GM21447 (cell line): Measurements from ENCODE around the gene ANKS1B.

Experiments
- ATAC-seq: cut with Tn5 transposase; IDR thresholded peaks from one replicate; pipeline ENCODE4 v1.9.1; 2021; ENCODE audit not compliant: unreplicated experiment

Gene ANKS1B

GRCh38 chr12:99960311-99960710, 24.4 kb downstream of the ANKS1B start:
- ATAC-seq, result no peak

DNA sequence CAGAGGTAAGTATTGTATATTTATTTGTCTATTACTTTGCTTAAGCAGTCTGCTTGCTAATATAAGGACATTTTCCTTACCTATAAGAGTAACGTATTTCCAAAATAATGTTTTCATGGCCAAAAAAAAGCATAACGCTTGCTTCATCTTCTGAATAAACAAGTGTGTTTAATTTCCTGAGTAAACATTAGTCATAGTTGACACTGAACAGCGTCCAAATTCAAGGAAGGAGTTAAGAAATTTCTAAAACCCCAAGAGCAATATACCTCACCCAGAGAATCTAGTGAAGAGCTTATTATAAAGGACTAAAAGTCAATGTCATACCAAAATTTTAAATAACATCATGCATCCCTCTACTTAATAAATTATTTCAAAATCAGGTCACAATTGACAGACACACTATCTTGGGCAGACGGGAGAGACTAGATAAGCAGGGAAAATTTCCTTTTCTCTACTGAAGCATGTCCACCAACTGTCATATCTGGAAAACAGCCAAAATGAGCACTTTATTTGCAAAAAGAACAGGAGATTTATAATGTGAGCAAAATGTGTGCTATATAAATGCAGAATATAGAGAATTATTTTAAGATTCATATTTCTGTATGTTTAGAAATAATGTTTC, 25.1 kb downstream of the ANKS1B start:
- no peak for ATAC-seq

DNA sequence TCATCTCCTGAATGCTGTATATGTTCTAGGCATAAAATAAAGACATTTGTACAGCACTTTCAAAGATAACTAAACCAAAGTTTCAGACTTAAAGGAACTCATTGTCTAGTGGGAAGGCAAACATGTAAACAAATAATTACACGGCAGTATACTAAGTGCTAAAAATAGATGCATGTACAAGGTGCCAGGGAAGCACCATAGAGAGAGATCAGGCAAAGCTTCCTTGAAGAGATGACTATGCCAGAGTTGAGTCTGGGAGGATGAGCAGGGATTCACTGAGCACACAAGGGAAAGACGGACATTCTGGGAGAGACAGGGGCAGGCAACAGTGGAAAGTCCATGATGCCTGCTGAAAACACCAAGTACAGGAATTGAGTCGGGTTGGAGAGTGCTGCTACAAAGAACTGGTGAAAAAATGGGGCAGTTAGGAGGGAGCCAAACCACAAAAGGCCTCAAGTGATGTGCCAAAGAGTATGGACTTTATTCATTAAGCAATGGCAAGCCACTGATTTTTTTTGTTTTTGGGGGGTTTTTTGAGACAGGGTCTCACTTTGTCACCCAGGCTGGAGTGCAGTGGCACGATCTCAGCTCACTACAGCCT, 26.8 kb downstream of the ANKS1B start:
- no peak for ATAC-seq

- ATAC-seq, result no peak
These were observed 30.0 kb downstream of the ANKS1B start for GRCh38 chr12:99954724-99955123.

GRCh38 chr12:99948370-99948769, 36.4 kb downstream of the ANKS1B start:
- ATAC-seq, result no peak

DNA sequence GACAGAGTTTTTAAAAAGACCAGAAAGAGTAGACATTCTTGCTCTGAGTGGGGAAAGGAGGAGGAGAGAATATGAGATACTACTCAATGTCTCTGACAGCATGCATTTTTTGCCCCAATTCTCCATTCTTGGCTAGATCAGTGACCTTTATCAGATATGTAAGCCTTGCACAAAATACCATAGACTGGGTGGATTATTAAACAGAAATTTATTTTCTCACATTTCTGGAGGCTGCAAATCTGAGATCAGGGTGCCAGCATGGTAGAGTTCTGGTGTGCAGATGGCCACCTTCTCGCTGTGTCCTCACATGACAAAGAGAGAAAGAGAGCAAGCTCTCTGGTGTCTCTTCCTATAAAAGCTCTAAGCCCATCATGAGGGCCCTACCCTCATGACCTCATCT, 38.6 kb downstream of the ANKS1B start:
- ATAC-seq, result no peak

DNA sequence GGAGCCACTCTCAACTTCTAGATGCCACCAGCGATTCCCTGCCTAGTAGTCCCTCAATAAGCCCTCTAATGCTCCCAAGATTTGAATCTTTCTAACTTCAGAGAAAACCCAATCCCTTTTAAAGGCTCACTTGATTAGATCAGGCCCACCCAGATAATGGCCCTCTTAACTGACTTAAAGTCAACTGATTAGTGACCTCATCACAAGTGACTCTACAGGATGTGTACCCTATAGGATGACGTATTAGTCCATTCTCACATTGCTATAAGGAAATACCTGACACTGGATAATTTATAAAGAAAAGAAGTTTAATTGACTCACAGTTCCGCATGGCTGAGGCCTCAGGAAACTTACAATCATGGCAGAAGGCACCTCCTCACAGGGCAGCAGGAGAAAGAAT, 49.1 kb downstream of the ANKS1B start:
- no peak for ATAC-seq

GRCh38 chr12:99926511-99927169, 58.1 kb downstream of the ANKS1B start:
- no peak for ATAC-seq

GRCh38 chr12:99920353-99920960, 64.3 kb downstream of the ANKS1B start:
- ATAC-seq, result no peak

DNA sequence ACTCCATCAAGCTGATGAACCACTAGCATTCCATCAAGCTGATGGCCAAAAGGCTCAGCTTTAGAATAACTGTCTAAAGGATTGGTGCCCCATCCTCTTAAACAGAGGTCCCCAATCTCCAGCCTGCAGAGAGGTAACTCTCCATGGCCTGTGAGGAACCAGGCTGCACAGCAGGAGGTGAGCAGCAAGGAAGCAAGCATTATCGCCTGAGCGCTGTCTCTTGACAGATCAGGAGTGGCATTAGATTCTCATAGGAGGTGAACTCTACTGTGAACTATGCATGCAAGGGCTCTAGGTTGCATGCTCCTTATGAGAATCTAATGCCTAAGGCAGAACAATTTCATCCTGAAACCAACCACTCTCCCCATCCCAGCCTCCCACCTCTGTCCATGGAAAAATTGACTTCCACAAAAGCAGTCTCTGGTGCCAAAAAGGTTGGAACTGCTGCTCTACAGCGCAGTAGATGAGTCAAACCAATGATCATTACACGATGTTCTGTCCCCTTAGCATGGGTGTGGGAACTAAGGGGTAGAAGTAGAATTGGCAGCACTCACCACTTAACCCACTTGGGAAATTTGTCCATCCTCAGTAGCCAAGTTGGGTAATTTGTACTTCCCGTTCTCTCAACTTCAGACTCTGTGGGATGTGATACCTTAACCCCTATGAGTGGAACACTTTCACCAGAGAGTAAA, 66.9 kb downstream of the ANKS1B start:
- no peak for ATAC-seq

DNA sequence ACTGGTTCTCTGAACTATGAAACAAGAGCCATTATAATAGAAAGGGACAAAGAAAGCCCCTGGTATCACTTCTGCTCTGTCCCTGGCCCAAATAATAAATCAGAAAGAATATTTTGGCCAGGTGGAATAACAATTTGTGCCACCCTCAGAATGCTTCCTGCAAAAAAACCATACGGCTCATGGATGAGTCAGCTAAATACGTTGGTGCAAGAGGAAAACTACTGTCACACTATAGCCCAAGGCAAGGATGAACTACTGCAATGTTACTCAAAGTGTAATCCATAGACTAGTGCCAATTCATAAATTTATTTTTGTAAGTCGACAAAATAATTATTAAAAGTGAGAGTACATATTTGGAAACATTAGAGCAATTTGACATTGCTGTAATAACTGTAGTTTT, 68.2 kb downstream of the ANKS1B start:
- no peak for ATAC-seq

GRCh38 chr12:99915251-99916082, 69.3 kb downstream of the ANKS1B start:
- ATAC-seq, result no peak

- ATAC-seq, result no peak
These were observed 70.5 kb downstream of the ANKS1B start for GRCh38 chr12:99914206-99914605.

GRCh38 chr12:99911967-99912366, 72.8 kb downstream of the ANKS1B start:
- peak; percentile 92 for ATAC-seq

GRCh38 chr12:99911081-99911480, 73.7 kb downstream of the ANKS1B start:
- no peak for ATAC-seq

DNA sequence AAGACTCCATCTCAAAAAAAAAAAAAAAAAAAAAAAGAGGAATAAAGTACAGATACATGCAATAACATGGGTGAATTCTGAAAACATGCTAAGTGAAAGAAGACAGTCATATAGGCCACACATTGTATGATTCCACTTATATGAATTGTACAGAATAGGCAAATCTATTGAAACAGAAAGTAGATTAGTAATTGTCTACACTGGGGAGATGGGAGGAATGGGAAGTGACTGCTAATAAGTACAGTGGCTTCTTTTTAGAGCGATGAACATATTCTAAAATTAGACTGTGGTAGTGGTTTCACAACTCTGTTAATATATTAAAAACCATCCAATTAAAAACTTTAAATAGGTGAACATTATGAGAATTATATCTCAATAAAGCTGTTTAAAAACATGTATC, 74.4 kb downstream of the ANKS1B start:
- no peak for ATAC-seq

- ATAC-seq, result no peak
These were observed 77.8 kb downstream of the ANKS1B start for GRCh38 chr12:99906786-99907579.

DNA sequence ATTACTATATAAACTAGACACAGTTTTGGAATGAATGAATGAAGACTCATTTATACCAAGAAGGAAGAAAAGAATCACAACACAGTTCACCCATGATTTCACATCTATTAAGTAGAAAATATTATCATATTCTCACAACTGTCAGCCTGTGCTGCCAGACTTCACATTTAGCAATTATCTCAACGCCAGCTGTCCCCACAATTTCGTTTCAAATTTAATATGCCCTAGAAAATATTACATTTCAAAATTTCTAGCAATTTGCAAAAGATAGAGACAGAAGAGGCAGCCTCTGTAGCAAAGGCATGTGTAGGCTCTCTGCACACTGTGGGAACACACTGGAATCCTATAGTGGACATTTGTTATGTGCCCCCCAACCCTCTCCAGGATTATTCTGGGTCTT, 83.6 kb downstream of the ANKS1B start:
- ATAC-seq, result no peak

- no peak for ATAC-seq
These were observed 86.1 kb downstream of the ANKS1B start for GRCh38 chr12:99898645-99899044.

DNA sequence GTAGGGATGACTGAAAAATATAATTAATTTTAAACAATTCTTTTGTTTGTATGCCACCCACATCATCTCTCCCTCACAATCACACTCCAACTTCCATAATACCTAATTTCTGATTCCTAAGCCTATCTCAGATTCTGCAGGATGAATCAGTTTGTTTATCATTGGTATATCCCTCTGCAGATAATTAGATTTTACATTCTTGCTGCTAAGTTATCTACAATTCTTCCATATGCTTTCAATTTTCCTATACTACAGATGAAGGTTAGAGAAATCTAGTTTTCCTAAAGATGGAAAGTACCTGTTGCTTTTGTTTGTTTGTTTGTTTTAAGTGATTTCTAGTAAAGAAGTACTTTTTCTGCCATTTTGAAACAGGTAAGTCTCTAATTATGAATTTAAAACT, 105.3 kb downstream of the ANKS1B start:
- no peak for ATAC-seq
